ENCODE measurements around the gene TMEM92.
A peak's percentile ranks its signal among the peaks of the same experiment; 100 is the strongest.
"Not testable (repeated sequence)": the region's sequence is repeated elsewhere in the genome, so short reads cannot be mapped to it uniquely, and the experiment has no call there.

Gene TMEM92

GRCh38 chr17:50276588-50277356, 2.5 kb downstream of the TMEM92 start:
- DNase-seq (ENCODE audit: low read depth in 2 of 2), result no peak

- DNase-seq (ENCODE audit: low read depth in 2 of 2), result no peak
These were observed 3.1 kb downstream of the TMEM92 start for GRCh38 chr17:50277357-50277754.

GRCh38 chr17:50278526-50279180, 4.4 kb downstream of the TMEM92 start:
- no peak for DNase-seq (ENCODE audit: low read depth in 2 of 2)

- DNase-seq (ENCODE audit: low read depth in 2 of 2), result no peak
These were observed 4.9 kb downstream of the TMEM92 start for GRCh38 chr17:50279181-50279526.

GRCh38 chr17:50279639-50280038, 5.4 kb downstream of the TMEM92 start:
- DNase-seq (ENCODE audit: low read depth in 2 of 2), result no peak

GRCh38 chr17:50280068-50280467, 5.8 kb downstream of the TMEM92 start:
- no peak for DNase-seq (ENCODE audit: low read depth in 2 of 2)

- no peak for DNase-seq (ENCODE audit: low read depth in 2 of 2)
These were observed 6.7 kb downstream of the TMEM92 start for GRCh38 chr17:50280801-50281441.

GRCh38 chr17:50281739-50282401, 7.6 kb downstream of the TMEM92 start:
- DNase-seq (ENCODE audit: low read depth in 2 of 2), result no peak

GRCh38 chr17:50283246-50283645, 9.0 kb downstream of the TMEM92 start:
- DNase-seq (ENCODE audit: low read depth in 2 of 2), result no peak

- DNase-seq (ENCODE audit: low read depth in 2 of 2), result no peak
These were observed 9.4 kb downstream of the TMEM92 start for GRCh38 chr17:50283714-50284113.

- no peak for DNase-seq (ENCODE audit: low read depth in 2 of 2)
These were observed 11.7 kb downstream of the TMEM92 start for GRCh38 chr17:50285941-50286340.

GRCh38 chr17:50287302-50287701, 13.0 kb downstream of the TMEM92 start:
- DNase-seq (ENCODE audit: low read depth in 2 of 2), result not testable (repeated sequence)

GRCh38 chr17:50288306-50288705, 14.0 kb downstream of the TMEM92 start:
- no peak for DNase-seq (ENCODE audit: low read depth in 2 of 2)

GRCh38 chr17:50289278-50289677, 15.0 kb downstream of the TMEM92 start:
- no peak for DNase-seq (ENCODE audit: low read depth in 2 of 2)

- DNase-seq (ENCODE audit: low read depth in 2 of 2), result no peak
These were observed 15.9 kb downstream of the TMEM92 start for GRCh38 chr17:50289991-50290702.

GRCh38 chr17:50290933-50291332, 16.7 kb downstream of the TMEM92 start:
- DNase-seq (ENCODE audit: low read depth in 2 of 2), result no peak

- DNase-seq (ENCODE audit: low read depth in 2 of 2), result no peak
These were observed 18.2 kb downstream of the TMEM92 start for GRCh38 chr17:50292465-50292864.

- DNase-seq (ENCODE audit: low read depth in 2 of 2), result no peak
These were observed 20.8 kb downstream of the TMEM92 start for GRCh38 chr17:50295021-50295420.

GRCh38 chr17:50297407-50297865, 23.2 kb downstream of the TMEM92 start:
- DNase-seq (ENCODE audit: low read depth in 2 of 2), result peak; percentile 59 to 66

GRCh38 chr17:50298018-50298417, 23.8 kb downstream of the TMEM92 start:
- DNase-seq (ENCODE audit: low read depth in 2 of 2), result no peak

GRCh38 chr17:50299776-50300175, 25.5 kb downstream of the TMEM92 start:
- DNase-seq (ENCODE audit: low read depth in 2 of 2), result no peak

- DNase-seq (ENCODE audit: low read depth in 2 of 2), result not testable (repeated sequence)
These were observed 26.6 kb downstream of the TMEM92 start for GRCh38 chr17:50300824-50301223.
